ENCODE data around the gene ZFTA.

DNA sequence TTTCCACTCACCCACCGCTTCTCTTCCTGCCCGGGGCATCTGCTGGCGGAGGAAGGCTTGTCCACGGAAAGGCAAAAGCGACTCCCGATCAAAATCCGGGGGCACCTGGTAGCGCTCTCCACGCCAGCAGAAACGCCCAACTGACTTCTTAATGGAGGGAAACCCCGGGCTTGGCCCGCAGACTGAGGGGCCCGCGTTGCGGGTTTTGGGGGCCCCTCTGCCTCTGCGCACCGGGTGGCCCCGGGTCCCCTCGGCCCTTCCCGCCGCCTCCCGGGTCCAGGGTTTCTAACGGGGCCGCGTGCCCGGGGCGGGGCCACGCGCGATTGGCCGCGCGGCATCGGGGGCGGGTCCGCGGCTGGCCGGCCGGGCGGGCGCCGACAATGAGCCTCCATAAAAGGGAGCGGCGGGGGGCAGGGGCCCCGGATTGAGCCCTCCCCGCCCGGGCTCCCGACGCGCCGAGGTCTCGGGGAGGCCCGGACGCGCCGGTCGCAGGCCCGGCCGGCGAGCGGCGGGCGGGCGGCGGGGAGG, 44.5 kb upstream of the ZFTA start, which contains the start of gene SPINDOC:
- TF ChIP-seq EZH2 (IDR thresholded peaks at IDR 0.05; ENCODE audit: borderline replicate concordance, low read depth, low read length, severe bottlenecking): no peak
- peak; percentile 78 for TF ChIP-seq POLR2A (IDR thresholded peaks at IDR 0.05; ENCODE audit: low read depth, low read length)
- TF ChIP-seq, protein P1, sequence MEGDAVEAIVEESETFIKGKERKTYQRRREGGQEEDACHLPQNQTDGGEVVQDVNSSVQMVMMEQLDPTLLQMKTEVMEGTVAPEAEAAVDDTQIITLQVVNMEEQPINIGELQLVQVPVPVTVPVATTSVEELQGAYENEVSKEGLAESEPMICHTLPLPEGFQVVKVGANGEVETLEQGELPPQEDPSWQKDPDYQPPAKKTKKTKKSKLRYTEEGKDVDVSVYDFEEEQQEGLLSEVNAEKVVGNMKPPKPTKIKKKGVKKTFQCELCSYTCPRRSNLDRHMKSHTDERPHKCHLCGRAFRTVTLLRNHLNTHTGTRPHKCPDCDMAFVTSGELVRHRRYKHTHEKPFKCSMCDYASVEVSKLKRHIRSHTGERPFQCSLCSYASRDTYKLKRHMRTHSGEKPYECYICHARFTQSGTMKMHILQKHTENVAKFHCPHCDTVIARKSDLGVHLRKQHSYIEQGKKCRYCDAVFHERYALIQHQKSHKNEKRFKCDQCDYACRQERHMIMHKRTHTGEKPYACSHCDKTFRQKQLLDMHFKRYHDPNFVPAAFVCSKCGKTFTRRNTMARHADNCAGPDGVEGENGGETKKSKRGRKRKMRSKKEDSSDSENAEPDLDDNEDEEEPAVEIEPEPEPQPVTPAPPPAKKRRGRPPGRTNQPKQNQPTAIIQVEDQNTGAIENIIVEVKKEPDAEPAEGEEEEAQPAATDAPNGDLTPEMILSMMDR (IDR thresholded peaks at IDR 0.05; ENCODE audit: extremely low read depth in 1 of 2, insufficient read depth in 1 of 2, low read depth in 1 of 2, low read length in 2 of 2): no peak
- no peak for TF ChIP-seq JUN (IDR thresholded peaks at IDR 0.05; ENCODE audit: borderline replicate concordance, insufficient read depth, insufficient read length, low read depth)
- TF ChIP-seq POLR2AphosphoS5 (IDR thresholded peaks at IDR 0.05; ENCODE audit: insufficient read depth, low read depth, low read length): peak; percentile 77
